Upper lobe of right lung (tissue), 1 donor: ENCODE results near the gene MAP2K5. TPM values are rescaled to one million over a fixed set of nuclear protein-coding genes. Genes with fewer than 3 reads are reported as not detected.

ENCODE experiments used
- ATAC-seq: fragments of 200-7000 bp; cut with Tn5 transposase; one replicate; pipeline ENCODE4 v1.9.1; 2020; ENCODE audit warnings: mild to moderate bottlenecking, moderate library complexity
- DNase-seq: peaks from one replicate; pipeline ENCODE4 v3.0.0-alpha.2; 2020
- H3K27ac ChIP-seq: fragments of 200-600 bp; one replicate; pipeline ENCODE4 v1.8.0; 2022
- H3K27me3 ChIP-seq: fragments of 200-600 bp; one replicate; pipeline ENCODE4 v1.8.0; 2022; ENCODE audit warnings: mild to moderate bottlenecking
- H3K36me3 ChIP-seq: fragments of 200-600 bp; one replicate; pipeline ENCODE4 v1.8.0; 2022
- H3K4me1 ChIP-seq: fragments of 200-600 bp; one replicate; pipeline ENCODE4 v1.8.0; 2022
- H3K4me3 ChIP-seq: fragments of 200-600 bp; one replicate; pipeline ENCODE4 v1.8.0; 2022; ENCODE audit warnings: mild to moderate bottlenecking
- H3K9me3 ChIP-seq: fragments of 200-600 bp; one replicate; pipeline ENCODE4 v1.8.0; 2022
- CTCF ChIP-seq: fragments of 200-600 bp; IDR thresholded peaks from one replicate; pipeline ENCODE4 v1.8.0; 2022; ENCODE audit warnings: antibody characterized with exemption
- intact Hi-C: fragments of 100-400 bp; cut with DNase I; formaldehyde crosslinking; loops from one replicate; pipeline ENCODE4 v1.11.0; 2022
- total RNA-seq: library from RNA; stranded (reverse); fragmentation: NEBNext Ultra II Directional; extraction: Animal tissue kit (Norgen Biotek cat#: 25700); gene quantifications from one replicate; pipeline ENCODE4 v1.2.1, GENCODE V29; 2021
- donor health status: DM: no; HTN: yes; CAD: no; lungs with severe emphysema.

MAP2K5 gene
- total RNA-seq, 1 donor from 2014 or later: 18.3 TPM

GRCh38 chr15:67524235-67524634 lies 18.3 kb upstream of the MAP2K5 start:
- intact Hi-C loops: loop anchor here (10.0 kb wide), 1 partner anchor 311 kb away; no protein-coding TSS in a partner anchor
- H3K4me3 ChIP-seq: no peak overlapping the region
- H3K27me3 ChIP-seq: no peaks in the 10 kb centered on the region
- no peak overlapping the region for H3K27ac ChIP-seq
- DNase-seq: no peak
- TF ChIP-seq CTCF: no peak
- H3K36me3 ChIP-seq: peaks cover 12% of the 10 kb centered on the region
- H3K4me1 ChIP-seq: peaks cover 22% of the 10 kb centered on the region
- H3K9me3 ChIP-seq: no peaks in the 10 kb centered on the region
- no peak for ATAC-seq

GRCh38 chr15:67528513-67528912 lies 14.0 kb upstream of the MAP2K5 start:
- H3K4me3 ChIP-seq: no peak overlapping the region
- intact Hi-C loops: loop anchor here (10.0 kb wide), 1 partner anchor 306 kb away; no protein-coding TSS in a partner anchor
- no peak for TF ChIP-seq CTCF
- H3K9me3 ChIP-seq: no peaks in the 10 kb centered on the region
- peaks cover 6% of the 10 kb centered on the region for H3K4me1 ChIP-seq
- peaks cover 17% of the 10 kb centered on the region for H3K36me3 ChIP-seq
- DNase-seq (no peak), ATAC-seq (no peak)
- no peaks in the 10 kb centered on the region for H3K27me3 ChIP-seq
- no peak overlapping the region for H3K27ac ChIP-seq

GRCh38 chr15:67531379-67531914 lies 11.1 kb upstream of the MAP2K5 start:
- no peak overlapping the region for H3K27ac ChIP-seq
- no peaks in the 10 kb centered on the region for H3K4me1 ChIP-seq
- H3K36me3 ChIP-seq: peaks cover 12% of the 10 kb centered on the region
- no peak for TF ChIP-seq CTCF
- no peaks in the 10 kb centered on the region for H3K9me3 ChIP-seq
- H3K27me3 ChIP-seq: no peaks in the 10 kb centered on the region
- ATAC-seq: no peak
- intact Hi-C loops: no loop called here
- DNase-seq: no peak
- no peak overlapping the region for H3K4me3 ChIP-seq

GRCh38 chr15:67533873-67534272 lies 8.6 kb upstream of the MAP2K5 start:
- intact Hi-C loops: no loop called here
- H3K27me3 ChIP-seq: no peaks in the 10 kb centered on the region
- no peak for TF ChIP-seq CTCF
- DNase-seq: no peak
- H3K4me1 ChIP-seq: no peaks in the 10 kb centered on the region
- H3K27ac ChIP-seq: no peak overlapping the region
- no peak overlapping the region for H3K4me3 ChIP-seq
- ATAC-seq: no peak
- H3K9me3 ChIP-seq: no peaks in the 10 kb centered on the region
- H3K36me3 ChIP-seq: peaks cover 6% of the 10 kb centered on the region

GRCh38 chr15:67534360-67534759 lies 8.1 kb upstream of the MAP2K5 start:
- H3K36me3 ChIP-seq: peaks cover 4% of the 10 kb centered on the region
- intact Hi-C loops: no loop called here
- no peak overlapping the region for H3K4me3 ChIP-seq
- no peaks in the 10 kb centered on the region for H3K9me3 ChIP-seq
- ATAC-seq: no peak
- DNase-seq: no peak
- no peak overlapping the region for H3K27ac ChIP-seq
- TF ChIP-seq CTCF: no peak
- no peaks in the 10 kb centered on the region for H3K4me1 ChIP-seq
- H3K27me3 ChIP-seq: no peaks in the 10 kb centered on the region

GRCh38 chr15:67537771-67538170 lies 4.7 kb upstream of the MAP2K5 start:
- intact Hi-C loops: no loop called here
- H3K4me1 ChIP-seq: no peaks in the 10 kb centered on the region
- H3K27me3 ChIP-seq: no peaks in the 10 kb centered on the region
- no peak for ATAC-seq
- no peaks in the 10 kb centered on the region for H3K9me3 ChIP-seq
- DNase-seq: no peak
- H3K36me3 ChIP-seq: no peaks in the 10 kb centered on the region
- H3K27ac ChIP-seq: no peak overlapping the region
- no peak for TF ChIP-seq CTCF
- no peak overlapping the region for H3K4me3 ChIP-seq
